ENCODE data around the gene LAMA2.

LAMA2 gene

GRCh38 chr6:128860782-128861181, 22.2 kb upstream of the LAMA2 start:
- Histone ChIP-seq H3K9me3 (ENCODE audit: low read depth, low read length) (no peaks in the 10 kb centered on the region), H3K27ac (no peak overlapping the region), H3K36me3 (ENCODE audit: insufficient read depth, low read length) (no peaks in the 10 kb centered on the region), H3K9ac (ENCODE audit: insufficient read length) (no peak overlapping the region), H3K4me3 (no peak overlapping the region)
- TF ChIP-seq POLR2AphosphoS5 (IDR thresholded peaks at IDR 0.05; ENCODE audit: borderline replicate concordance, low read depth, low read length) (no peak), FOXP2 (optimal IDR thresholded peaks at IDR 0.05; ENCODE audit: control extremely low read depth, extremely low read length, insufficient read depth) (no peak), EZH2 (IDR thresholded peaks at IDR 0.05) (no peak)
- DNase-seq (ENCODE audit: low read depth, low spot score), result no peak

GRCh38 chr6:128863983-128864382, 19.0 kb upstream of the LAMA2 start:
- TF ChIP-seq EZH2 (IDR thresholded peaks at IDR 0.05) (no peak), FOXP2 (optimal IDR thresholded peaks at IDR 0.05; ENCODE audit: control extremely low read depth, extremely low read length, insufficient read depth) (no peak), POLR2AphosphoS5 (IDR thresholded peaks at IDR 0.05; ENCODE audit: borderline replicate concordance, low read depth, low read length) (no peak)
- no peak overlapping the region for H3K4me3 ChIP-seq
- H3K9me3 ChIP-seq (ENCODE audit: low read depth, low read length), result no peaks in the 10 kb centered on the region
- no peak overlapping the region for H3K9ac ChIP-seq (ENCODE audit: insufficient read length)
- H3K36me3 ChIP-seq (ENCODE audit: insufficient read depth, low read length), result no peaks in the 10 kb centered on the region
- DNase-seq (ENCODE audit: low read depth, low spot score), result no peak
- H3K27ac ChIP-seq, result no peak overlapping the region

GRCh38 chr6:128870746-128871145, 12.2 kb upstream of the LAMA2 start:
- H3K4me3 ChIP-seq, result no peak overlapping the region
- no peak for DNase-seq (ENCODE audit: low read depth, low spot score)
- TF ChIP-seq EZH2 (IDR thresholded peaks at IDR 0.05) (no peak), POLR2AphosphoS5 (IDR thresholded peaks at IDR 0.05; ENCODE audit: borderline replicate concordance, low read depth, low read length) (no peak), FOXP2 (optimal IDR thresholded peaks at IDR 0.05; ENCODE audit: control extremely low read depth, extremely low read length, insufficient read depth) (no peak)
- no peak overlapping the region for H3K9ac ChIP-seq (ENCODE audit: insufficient read length)
- H3K27ac ChIP-seq, result no peak overlapping the region
- H3K9me3 ChIP-seq (ENCODE audit: low read depth, low read length), result no peaks in the 10 kb centered on the region
- H3K36me3 ChIP-seq (ENCODE audit: insufficient read depth, low read length), result no peaks in the 10 kb centered on the region

- H3K27ac ChIP-seq, result no peak overlapping the region
- TF ChIP-seq FOXP2 (optimal IDR thresholded peaks at IDR 0.05; ENCODE audit: control extremely low read depth, extremely low read length, insufficient read depth), result no peak
- no peak for TF ChIP-seq EZH2 (IDR thresholded peaks at IDR 0.05)
- no peak for TF ChIP-seq POLR2AphosphoS5 (IDR thresholded peaks at IDR 0.05; ENCODE audit: borderline replicate concordance, low read depth, low read length)
- no peaks in the 10 kb centered on the region for H3K36me3 ChIP-seq (ENCODE audit: insufficient read depth, low read length)
- peak; percentile 22 for DNase-seq (ENCODE audit: low read depth, low spot score)
- no peak overlapping the region for H3K4me3 ChIP-seq
- H3K9ac ChIP-seq (ENCODE audit: insufficient read length), result no peak overlapping the region
- no peaks in the 10 kb centered on the region for H3K9me3 ChIP-seq (ENCODE audit: low read depth, low read length)
Measured at GRCh38 chr6:128874863-128875262, 8.1 kb upstream of the LAMA2 start.

GRCh38 chr6:128882560-128882959, 378 bp upstream of the LAMA2 start:
- no peak overlapping the region for H3K9ac ChIP-seq (ENCODE audit: insufficient read length)
- no peaks in the 10 kb centered on the region for H3K9me3 ChIP-seq (ENCODE audit: low read depth, low read length)
- no peak overlapping the region for H3K4me3 ChIP-seq
- DNase-seq (ENCODE audit: low read depth, low spot score), result no peak
- no peaks in the 10 kb centered on the region for H3K36me3 ChIP-seq (ENCODE audit: insufficient read depth, low read length)
- no peak overlapping the region for H3K27ac ChIP-seq
- TF ChIP-seq POLR2AphosphoS5 (IDR thresholded peaks at IDR 0.05; ENCODE audit: borderline replicate concordance, low read depth, low read length) (no peak), EZH2 (IDR thresholded peaks at IDR 0.05) (no peak), FOXP2 (optimal IDR thresholded peaks at IDR 0.05; ENCODE audit: control extremely low read depth, extremely low read length, insufficient read depth) (no peak)

- Histone ChIP-seq H3K9me3 (ENCODE audit: low read depth, low read length) (no peaks in the 10 kb centered on the region), H3K4me3 (no peak overlapping the region), H3K27ac (no peak overlapping the region), H3K36me3 (ENCODE audit: insufficient read depth, low read length) (no peaks in the 10 kb centered on the region), H3K9ac (ENCODE audit: insufficient read length) (no peak overlapping the region)
- no peak for DNase-seq (ENCODE audit: low read depth, low spot score)
- TF ChIP-seq FOXP2 (optimal IDR thresholded peaks at IDR 0.05; ENCODE audit: control extremely low read depth, extremely low read length, insufficient read depth) (no peak), EZH2 (IDR thresholded peaks at IDR 0.05) (no peak), POLR2AphosphoS5 (IDR thresholded peaks at IDR 0.05; ENCODE audit: borderline replicate concordance, low read depth, low read length) (no peak)
Measured at GRCh38 chr6:128883906-128884305, 968 bp downstream of the LAMA2 start.

- H3K27ac ChIP-seq, result no peak overlapping the region
- no peaks in the 10 kb centered on the region for H3K36me3 ChIP-seq (ENCODE audit: insufficient read depth, low read length)
- no peak for DNase-seq (ENCODE audit: low read depth, low spot score)
- TF ChIP-seq POLR2AphosphoS5 (IDR thresholded peaks at IDR 0.05; ENCODE audit: borderline replicate concordance, low read depth, low read length), result no peak
- no peak for TF ChIP-seq EZH2 (IDR thresholded peaks at IDR 0.05)
- TF ChIP-seq FOXP2 (optimal IDR thresholded peaks at IDR 0.05; ENCODE audit: control extremely low read depth, extremely low read length, insufficient read depth), result no peak
- H3K9me3 ChIP-seq (ENCODE audit: low read depth, low read length), result no peaks in the 10 kb centered on the region
- H3K9ac ChIP-seq (ENCODE audit: insufficient read length), result no peak overlapping the region
- no peak overlapping the region for H3K4me3 ChIP-seq
Measured at GRCh38 chr6:128885381-128885780, 2.4 kb downstream of the LAMA2 start.

- no peak overlapping the region for H3K9ac ChIP-seq (ENCODE audit: insufficient read length)
- no peak for DNase-seq (ENCODE audit: low read depth, low spot score)
- H3K36me3 ChIP-seq (ENCODE audit: insufficient read depth, low read length), result no peaks in the 10 kb centered on the region
- H3K4me3 ChIP-seq, result no peak overlapping the region
- no peak overlapping the region for H3K27ac ChIP-seq
- TF ChIP-seq POLR2AphosphoS5 (IDR thresholded peaks at IDR 0.05; ENCODE audit: borderline replicate concordance, low read depth, low read length) (no peak), EZH2 (IDR thresholded peaks at IDR 0.05) (no peak), FOXP2 (optimal IDR thresholded peaks at IDR 0.05; ENCODE audit: control extremely low read depth, extremely low read length, insufficient read depth) (no peak)
- no peaks in the 10 kb centered on the region for H3K9me3 ChIP-seq (ENCODE audit: low read depth, low read length)
Measured at GRCh38 chr6:128886706-128887105, 3.8 kb downstream of the LAMA2 start.

- TF ChIP-seq FOXP2 (optimal IDR thresholded peaks at IDR 0.05; ENCODE audit: control extremely low read depth, extremely low read length, insufficient read depth) (no peak), POLR2AphosphoS5 (IDR thresholded peaks at IDR 0.05; ENCODE audit: borderline replicate concordance, low read depth, low read length) (no peak), EZH2 (IDR thresholded peaks at IDR 0.05) (no peak)
- DNase-seq (ENCODE audit: low read depth, low spot score), result no peak
- H3K4me3 ChIP-seq, result no peak overlapping the region
- no peaks in the 10 kb centered on the region for H3K36me3 ChIP-seq (ENCODE audit: insufficient read depth, low read length)
- no peak overlapping the region for H3K9ac ChIP-seq (ENCODE audit: insufficient read length)
- H3K27ac ChIP-seq, result no peak overlapping the region
- no peaks in the 10 kb centered on the region for H3K9me3 ChIP-seq (ENCODE audit: low read depth, low read length)
Measured at GRCh38 chr6:128888444-128889175, 5.7 kb downstream of the LAMA2 start.

All from SK-N-MC (cell line).